GM19025 (cell line): ENCODE results near the gene CPLX3.
A peak's percentile ranks its signal among the peaks of the same experiment; 100 is the strongest.

Experiments used
- ATAC-seq: cut with Tn5 transposase; IDR thresholded peaks from one replicate; pipeline ENCODE4 v1.9.1; 2021; ENCODE audit warnings: mild to moderate bottlenecking, low read depth, moderate library complexity; ENCODE audit not compliant: unreplicated experiment

CPLX3 gene

DNA sequence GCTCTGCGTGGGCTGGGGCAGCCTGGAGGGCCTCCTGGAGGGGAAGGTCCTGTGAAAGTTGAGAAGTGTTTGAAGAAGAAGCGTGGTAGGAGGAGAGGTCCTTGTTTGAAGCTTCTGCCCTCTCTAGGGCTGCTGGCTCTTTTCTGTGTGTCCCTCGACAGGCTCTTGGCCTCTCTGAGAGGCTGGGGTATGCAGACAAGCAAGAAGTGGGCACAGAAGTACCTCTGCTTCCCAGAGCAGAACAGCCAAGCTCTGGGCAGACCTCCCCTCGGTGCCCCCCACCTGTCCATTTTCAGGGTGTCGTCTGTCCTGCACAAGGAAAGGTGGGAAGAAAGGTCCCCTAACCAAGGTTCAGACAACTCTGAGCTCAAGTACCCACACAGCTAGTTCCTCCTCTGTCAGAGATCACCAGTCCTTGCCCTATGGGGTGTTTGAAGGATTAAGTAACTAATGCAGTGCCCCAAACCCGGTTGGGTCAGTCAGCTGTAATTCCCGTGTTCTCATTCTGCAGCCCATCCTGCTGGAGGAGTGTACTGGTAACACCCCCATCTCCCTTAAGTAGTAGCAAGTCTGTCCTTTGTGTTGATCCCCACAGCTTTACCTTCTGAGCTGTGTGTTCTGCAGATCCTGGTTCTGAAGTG, 38.3 kb upstream of the CPLX3 start:
- ATAC-seq = no peak

DNA sequence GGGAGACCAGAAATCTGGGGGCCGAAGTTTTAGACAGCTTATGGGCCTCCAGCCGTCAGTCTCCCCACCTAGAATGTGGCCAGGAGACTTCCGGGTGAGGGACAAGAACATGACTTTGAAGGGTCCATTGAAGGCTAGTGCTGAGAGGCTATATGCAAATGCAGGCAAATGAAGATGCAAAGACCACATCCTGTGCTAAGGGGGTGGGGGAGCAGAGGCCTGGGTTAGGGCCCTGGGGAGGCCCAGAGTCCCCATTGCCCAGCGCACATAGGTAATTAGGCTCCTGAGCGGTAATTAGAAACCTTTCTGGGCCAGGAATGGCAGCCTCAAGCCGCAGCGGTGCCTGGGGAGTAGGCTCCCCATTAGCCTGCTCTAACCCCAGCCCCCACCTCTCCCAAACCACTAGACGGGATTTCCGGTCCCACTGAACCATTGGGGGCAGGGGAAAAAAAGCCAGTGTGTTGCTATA, 37.7 kb upstream of the CPLX3 start:
- ATAC-seq = peak; percentile 26

DNA sequence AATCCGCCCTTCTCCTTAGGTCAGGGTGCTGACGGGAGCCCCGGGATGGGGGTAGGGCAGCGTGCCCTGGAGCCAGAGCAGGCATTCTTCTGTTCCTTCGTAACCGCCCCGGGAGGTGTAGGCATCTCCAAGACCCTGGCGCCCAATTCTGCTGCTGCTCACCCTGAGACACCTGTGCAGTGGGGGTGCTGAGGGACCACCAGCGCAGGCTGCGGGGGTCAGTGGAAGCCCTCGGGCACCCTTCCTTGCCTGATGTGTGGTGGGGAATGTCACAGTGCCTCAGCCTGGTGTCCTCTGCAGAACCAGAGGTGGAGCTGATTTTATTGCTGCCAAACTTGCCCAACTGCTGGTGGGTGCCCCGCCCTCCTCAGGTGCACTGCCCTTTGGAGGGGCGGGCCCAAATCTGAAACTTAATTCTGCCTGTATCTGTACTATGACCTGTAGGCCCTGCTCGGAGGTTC, 37.2 kb upstream of the CPLX3 start:
- no peak for ATAC-seq

GRCh38 chr15:74789741-74790079, 36.7 kb upstream of the CPLX3 start:
- ATAC-seq = no peak

GRCh38 chr15:74790080-74790916, 36.1 kb upstream of the CPLX3 start:
- no peak for ATAC-seq

GRCh38 chr15:74791007-74791406, 35.4 kb upstream of the CPLX3 start:
- ATAC-seq = no peak

DNA sequence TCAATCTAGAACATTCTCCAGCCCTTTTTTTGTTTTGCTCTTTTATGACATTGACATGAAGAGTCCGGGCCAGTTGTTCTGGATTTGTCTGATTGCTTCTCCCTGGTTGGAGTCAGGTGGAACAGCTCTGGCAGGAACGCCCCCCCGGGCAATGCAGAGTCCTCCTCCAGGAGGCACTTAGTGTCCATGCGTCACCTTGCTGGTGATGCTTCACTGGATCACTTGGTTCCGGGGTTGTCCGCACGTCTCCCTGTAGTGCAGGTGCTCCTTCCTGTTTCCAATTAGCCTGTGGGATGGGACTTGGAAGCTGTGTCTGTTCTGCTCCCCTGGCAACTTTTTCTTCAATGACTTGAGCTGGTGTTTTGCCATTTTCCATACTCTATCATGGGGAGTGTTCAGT, 34.8 kb upstream of the CPLX3 start:
- ATAC-seq = no peak

DNA sequence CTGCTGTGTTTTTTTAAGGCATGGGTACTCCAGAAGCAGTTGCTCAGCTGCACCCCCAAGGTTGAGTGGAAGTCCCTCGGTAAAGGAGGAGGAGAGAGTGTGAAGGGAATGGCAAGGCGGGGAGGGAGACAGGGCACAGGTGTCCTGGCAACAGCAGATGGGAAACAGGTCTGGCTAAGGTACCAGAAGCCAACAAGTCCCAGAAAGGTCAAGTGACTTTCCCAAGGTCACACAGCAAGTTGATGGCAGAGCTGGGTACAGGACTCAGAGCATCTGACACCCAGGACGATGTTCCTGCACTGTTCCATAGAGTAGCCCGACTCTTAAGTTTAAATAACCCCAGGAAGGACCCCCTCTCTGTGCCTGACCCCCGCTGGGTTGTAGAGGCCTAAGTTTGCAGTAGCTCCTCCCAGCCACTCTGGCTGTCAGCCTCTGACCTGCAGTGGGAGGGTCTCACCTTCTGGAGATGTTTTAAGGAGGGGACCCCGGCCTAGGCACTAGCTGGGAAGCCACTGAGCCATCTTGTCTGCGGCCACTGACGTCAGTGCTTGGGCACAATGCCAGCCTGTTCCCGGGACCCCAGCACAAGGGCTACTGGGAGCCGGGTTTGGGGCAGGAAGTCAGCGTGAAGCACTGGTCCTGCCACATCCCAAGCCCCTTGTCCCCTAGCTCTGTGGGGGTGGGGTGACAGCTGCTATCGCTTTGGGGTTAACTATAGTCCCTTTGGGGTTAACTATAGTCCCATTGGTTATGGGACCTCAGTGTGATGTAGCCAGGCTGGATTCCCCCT, 34.0 kb upstream of the CPLX3 start:
- no peak for ATAC-seq

DNA sequence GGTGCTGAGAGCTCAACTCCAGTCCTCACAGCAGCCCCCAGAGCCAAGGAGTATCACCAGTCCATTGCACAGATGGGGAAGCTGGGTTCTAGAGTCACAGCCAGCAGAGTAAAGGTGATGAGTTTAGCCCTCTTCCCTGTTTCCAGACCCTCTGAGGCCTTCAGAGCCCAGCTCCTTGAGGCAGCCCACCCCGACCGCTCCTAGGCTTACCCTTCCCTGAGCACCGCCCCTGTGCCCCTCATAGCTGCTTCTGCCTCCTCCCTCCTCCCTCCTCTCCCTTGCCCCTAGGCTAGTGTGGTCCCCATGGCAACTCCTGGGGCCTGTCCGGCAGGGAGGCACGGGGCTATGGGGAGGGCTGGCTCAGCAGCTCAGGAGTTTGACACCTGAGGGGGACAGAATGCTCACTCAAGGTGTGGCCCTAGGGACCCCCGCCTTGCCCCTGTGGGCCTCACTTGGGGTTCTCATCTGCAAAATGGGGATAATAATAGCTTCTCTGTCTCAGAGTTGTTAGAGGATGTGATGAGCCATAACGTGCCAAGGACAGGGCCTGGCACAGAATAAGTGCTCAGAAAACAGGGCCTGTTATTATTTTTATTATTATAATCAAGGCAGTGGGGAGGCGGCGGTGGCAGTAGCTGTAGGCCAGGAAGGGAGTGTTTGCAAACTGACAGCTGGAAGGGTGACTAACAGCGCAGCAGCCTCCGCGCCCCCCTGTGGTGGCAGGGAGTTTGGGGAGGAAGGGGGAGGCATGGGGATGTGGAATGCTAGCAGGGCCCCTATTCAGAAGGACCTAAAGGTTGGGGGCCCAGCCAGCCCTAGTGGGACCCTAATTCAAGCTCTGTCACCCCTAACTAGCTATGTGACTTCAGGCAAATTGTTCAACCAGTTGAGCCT, 33.0 kb upstream of the CPLX3 start:
- ATAC-seq = no peak

DNA sequence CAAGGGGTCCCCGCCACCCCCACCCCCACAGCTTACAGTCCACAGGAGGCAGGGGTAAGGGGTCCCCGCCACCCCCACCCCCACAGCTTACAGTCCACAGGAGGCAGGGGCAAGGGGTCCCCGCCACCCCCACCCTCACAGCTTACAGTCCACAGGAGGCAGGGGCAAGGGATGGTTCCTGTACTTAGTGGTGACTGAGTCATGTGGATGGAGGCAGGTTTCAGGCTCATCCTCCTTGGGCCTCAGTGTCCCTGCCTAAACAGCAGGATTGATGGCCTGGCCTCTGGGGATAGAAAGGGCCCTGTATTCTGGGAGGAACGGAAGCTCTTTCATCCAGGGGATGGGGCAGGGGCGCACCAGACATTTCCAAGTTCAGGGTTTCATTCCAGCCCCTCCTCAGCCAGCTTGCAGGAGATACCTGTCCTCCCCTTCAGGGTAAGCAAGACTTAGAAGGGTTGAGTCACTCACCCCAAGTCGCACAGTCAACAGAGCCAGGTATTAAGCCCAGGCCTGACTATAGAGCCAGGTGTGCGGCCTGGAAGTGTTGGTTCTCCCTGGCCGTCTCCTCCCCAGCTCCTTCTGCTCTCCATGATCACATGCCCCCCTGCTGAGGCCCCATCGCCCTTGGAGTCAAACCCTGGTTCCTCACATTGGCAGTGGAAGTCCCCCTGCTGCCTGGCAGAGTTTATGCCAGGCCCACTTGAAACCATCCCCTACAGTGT, 32.0 kb upstream of the CPLX3 start:
- ATAC-seq = no peak

- no peak for ATAC-seq
Measured at GRCh38 chr15:74794970-74795349, 31.5 kb upstream of the CPLX3 start.

GRCh38 chr15:74795966-74796625, 30.3 kb upstream of the CPLX3 start:
- ATAC-seq = no peak

- ATAC-seq = no peak
Measured at GRCh38 chr15:74798388-74799254, 27.8 kb upstream of the CPLX3 start.

- no peak for ATAC-seq
Measured at GRCh38 chr15:74799255-74799855, 27.1 kb upstream of the CPLX3 start.

DNA sequence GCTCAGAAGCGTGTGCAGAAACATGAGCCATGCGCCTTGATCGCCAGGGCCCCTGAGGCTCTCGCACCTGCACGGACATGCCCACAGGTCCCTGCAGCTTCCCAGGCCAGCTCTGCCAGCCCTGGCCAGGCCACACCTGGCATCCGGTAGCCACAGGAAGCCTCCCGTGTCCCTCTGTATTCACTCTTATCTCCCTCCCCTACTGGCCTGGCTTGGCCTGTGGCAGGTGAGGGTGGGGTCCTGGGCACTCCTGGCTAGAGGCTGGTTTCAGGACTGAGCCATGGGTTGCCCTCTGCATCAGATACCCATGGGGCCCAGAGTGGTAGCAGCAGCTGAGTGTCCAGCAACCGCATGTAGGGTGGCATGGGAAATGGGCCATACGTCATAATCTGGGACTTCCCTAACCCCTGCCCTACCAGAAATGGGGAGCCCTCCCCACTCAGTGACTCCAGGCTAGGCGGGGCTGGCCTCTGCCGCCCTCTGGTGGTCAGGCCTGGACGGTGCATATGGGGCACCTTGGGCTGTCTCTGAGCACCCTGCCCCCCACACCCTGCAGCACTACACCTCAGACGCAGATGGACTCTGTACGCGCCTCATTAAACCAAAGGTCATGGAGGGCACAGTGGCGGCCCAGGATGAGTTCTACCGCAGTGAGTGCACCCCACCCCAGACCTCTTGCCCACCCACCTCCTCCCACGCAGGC, 26.4 kb upstream of the CPLX3 start:
- ATAC-seq = peak; percentile 73

GRCh38 chr15:74800559-74801094, 25.8 kb upstream of the CPLX3 start:
- no peak for ATAC-seq
